AG10803 (cell line): ENCODE measurements around the gene GHSR.

Source experiments
- DNase-seq: peaks from one replicate; pipeline ENCODE4 v3.0.0; 2010; ENCODE audit warnings: low read depth
- H3K4me3 ChIP-seq: 2 replicates; pipeline ENCODE4 v1.5.1; 2011; ENCODE audit warnings: mild to moderate bottlenecking, low read length, control low read depth
- TF ChIP-seq, protein P1 (sequence below): conservative IDR thresholded peaks from 2 replicates; pipeline ENCODE4 v1.5.1; 2011; ENCODE audit warnings: mild to moderate bottlenecking, low read length, control low read depth, inconsistent platforms

Gene GHSR

GRCh38 chr3:172467170-172467824 lies 19.0 kb upstream of the GHSR start:
- H3K4me3 ChIP-seq: no peak overlapping the region
- TF ChIP-seq, protein P1, sequence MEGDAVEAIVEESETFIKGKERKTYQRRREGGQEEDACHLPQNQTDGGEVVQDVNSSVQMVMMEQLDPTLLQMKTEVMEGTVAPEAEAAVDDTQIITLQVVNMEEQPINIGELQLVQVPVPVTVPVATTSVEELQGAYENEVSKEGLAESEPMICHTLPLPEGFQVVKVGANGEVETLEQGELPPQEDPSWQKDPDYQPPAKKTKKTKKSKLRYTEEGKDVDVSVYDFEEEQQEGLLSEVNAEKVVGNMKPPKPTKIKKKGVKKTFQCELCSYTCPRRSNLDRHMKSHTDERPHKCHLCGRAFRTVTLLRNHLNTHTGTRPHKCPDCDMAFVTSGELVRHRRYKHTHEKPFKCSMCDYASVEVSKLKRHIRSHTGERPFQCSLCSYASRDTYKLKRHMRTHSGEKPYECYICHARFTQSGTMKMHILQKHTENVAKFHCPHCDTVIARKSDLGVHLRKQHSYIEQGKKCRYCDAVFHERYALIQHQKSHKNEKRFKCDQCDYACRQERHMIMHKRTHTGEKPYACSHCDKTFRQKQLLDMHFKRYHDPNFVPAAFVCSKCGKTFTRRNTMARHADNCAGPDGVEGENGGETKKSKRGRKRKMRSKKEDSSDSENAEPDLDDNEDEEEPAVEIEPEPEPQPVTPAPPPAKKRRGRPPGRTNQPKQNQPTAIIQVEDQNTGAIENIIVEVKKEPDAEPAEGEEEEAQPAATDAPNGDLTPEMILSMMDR: no peak
- peak; percentile 44 for DNase-seq

DNA sequence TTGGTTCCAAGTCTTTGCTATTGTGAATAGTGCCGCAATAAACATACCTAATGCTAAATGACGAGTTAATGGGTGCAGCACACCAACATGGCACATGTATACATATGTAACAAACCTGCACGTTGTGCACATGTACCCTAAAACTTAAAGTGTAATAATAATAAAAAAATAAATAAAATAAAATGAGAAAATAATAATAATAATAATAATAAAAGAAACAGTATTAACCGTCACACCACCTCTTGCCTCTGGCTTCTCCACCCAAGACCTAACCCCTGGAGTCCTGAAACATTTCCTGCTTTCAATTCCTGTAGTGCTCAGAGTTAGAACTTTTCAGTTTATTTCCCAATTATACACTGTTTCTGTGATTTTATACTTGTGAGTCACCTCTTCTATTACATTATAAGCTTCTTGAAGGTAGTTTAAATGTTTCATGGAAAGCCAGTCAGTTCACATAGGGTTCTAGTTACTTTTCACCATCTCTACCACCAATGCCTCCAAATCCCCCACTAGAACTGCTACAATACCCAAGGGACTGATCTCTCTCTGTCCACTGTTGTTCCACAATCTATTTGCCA lies 18.4 kb upstream of the GHSR start:
- no peak for DNase-seq
- TF ChIP-seq, protein P1: no peak
- H3K4me3 ChIP-seq: no peak overlapping the region

DNA sequence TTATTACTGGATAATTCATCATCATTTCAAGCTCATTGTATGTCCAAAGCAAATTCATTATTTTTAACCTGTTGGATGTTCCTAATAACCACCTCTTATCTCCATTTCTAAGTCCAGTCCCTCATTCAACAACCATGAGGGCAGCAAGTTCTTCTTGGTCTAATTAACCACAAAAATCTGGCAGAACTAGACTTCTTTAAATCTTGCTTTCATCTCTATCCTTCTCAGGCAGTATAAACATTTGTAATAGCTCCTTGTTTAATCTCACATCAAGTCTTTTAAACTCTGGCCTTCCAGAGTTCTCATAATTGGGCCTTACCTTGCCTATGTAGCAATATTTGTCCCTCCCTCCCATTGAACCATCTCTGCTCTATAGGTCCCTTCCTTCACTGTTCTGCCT lies 17.0 kb upstream of the GHSR start:
- no peak for DNase-seq

GRCh38 chr3:172464306-172464705 lies 16.1 kb upstream of the GHSR start:
- H3K4me3 ChIP-seq: no peak overlapping the region
- DNase-seq: no peak
- TF ChIP-seq, protein P1: no peak

More for the DNA sequence above, 17.0 kb upstream of the GHSR start:
- TF ChIP-seq, protein P1: no peak
- H3K4me3 ChIP-seq: no peak overlapping the region

- DNase-seq: peak; percentile 16
- no peak overlapping the region for H3K4me3 ChIP-seq
- TF ChIP-seq, protein P1: peak; percentile 95
These were observed 13.4 kb upstream of the GHSR start for GRCh38 chr3:172461530-172462138.

DNA sequence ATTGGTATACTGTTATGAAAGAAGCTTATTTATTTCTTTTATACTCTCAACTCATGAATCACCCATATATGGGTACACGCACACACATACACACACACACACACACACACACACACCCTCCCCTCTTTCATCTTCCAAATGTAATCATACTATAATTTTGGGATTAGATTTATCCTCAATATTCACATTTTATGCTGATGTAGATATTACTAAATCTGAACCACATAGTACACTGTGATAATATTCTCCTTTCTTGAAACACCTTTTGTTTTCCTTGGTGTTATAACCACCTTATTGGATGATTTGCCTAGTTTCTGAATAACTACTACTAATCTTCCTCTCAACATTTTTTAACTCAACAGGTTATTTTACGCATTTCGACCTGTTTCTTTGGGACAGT lies 8.1 kb upstream of the GHSR start:
- TF ChIP-seq, protein P1: no peak
- DNase-seq: no peak
- no peak overlapping the region for H3K4me3 ChIP-seq

GRCh38 chr3:172454180-172454579 lies 5.9 kb upstream of the GHSR start:
- TF ChIP-seq, protein P1: no peak
- DNase-seq: no peak
- H3K4me3 ChIP-seq: no peak overlapping the region
